ENCODE data around the gene PDZK1. TPM values are rescaled to one million over a fixed set of nuclear protein-coding genes. Genes with fewer than 3 reads are reported as not detected.

Gene PDZK1
- total and polyA plus RNA-seq, 2 of the 8 experiments (the other 6 are each of a cell fraction or from before 2014, with no cell fraction given) = 0.17 TPM; not detected in 1

DNA sequence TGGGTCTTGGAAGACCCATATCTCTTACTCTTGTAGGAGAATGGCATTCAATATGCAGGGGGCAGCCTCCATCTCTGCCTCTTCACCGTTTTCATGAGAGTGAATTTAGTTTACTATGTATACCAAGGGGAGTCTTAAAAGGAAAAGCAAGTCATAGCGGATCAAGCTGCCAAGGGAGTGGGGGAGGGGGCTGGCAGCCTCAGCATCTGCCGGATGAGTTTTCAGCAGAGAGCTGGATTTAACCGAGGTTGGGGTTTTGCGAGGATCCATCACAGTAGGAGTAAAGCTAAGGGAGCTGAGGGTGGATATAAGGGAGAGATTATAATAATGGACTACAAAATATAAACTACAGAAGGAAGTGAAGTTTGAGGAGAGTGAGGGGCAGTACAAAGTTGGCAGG, 22.0 kb upstream of the PDZK1 start:
- Histone ChIP-seq H3K79me1 (ENCODE audit: low read depth, low read length) (no peaks in the 10 kb centered on the region), H2BK15ac (ENCODE audit: low read length) (no peak overlapping the region), H3K27me3 (replicated peaks in 1 of 4; ENCODE audit: control insufficient read depth in 3 of 4, extremely low read depth in 1 of 4, insufficient read depth in 3 of 4, low read length in 3 of 4) (no peaks in the 10 kb centered on the region), H3K4me2 (ENCODE audit: insufficient read depth in 1 of 2, low read depth in 2 of 2, low read length in 2 of 2) (no peak overlapping the region), H2AFZ (ENCODE audit: low read length) (no peak overlapping the region), H3K4ac (replicated peaks; ENCODE audit: insufficient read length, low read depth, low read length) (no peak overlapping the region), H4K91ac (replicated peaks; ENCODE audit: insufficient read length, low read length) (no peak overlapping the region), H3K56ac (replicated peaks; ENCODE audit: insufficient read length, low read depth, low read length) (no peak overlapping the region), H3K4me3 (ENCODE audit: extremely low read depth in 1 of 4, insufficient read depth in 2 of 4, low read depth in 3 of 4, low read length in 4 of 4) (no peak overlapping the region), H3K18ac (ENCODE audit: extremely low read depth, low read length) (no peak overlapping the region), H4K8ac (ENCODE audit: extremely low read depth, insufficient read depth, low read length) (no peak overlapping the region), H3K23me2 (ENCODE audit: low read depth, low read length) (no peaks in the 10 kb centered on the region), H3K36me3 (ENCODE audit: control insufficient read depth in 2 of 4, insufficient read depth in 4 of 4, low read length in 3 of 4) (no peaks in the 10 kb centered on the region), H4K5ac (ENCODE audit: insufficient read length, low read depth, low read length) (no peak overlapping the region), H2BK120ac (replicated peaks; ENCODE audit: low read depth, low read length) (no peak overlapping the region), H2BK5ac (ENCODE audit: low read depth, low read length) (no peak overlapping the region), H2AK5ac (ENCODE audit: low read depth, low read length) (no peak overlapping the region), H3K4me1 (replicated peaks in 1 of 4; ENCODE audit: control insufficient read depth in 3 of 4, insufficient read depth in 4 of 4, low read length in 3 of 4) (peaks cover 0 to 5% (median 0%) of the 10 kb centered on the region in 4 experiments; a peak in 3 of 7 replicates), H3K14ac (ENCODE audit: insufficient read length) (no peak overlapping the region), H2BK20ac (ENCODE audit: low read length) (no peak overlapping the region), H3K27ac (ENCODE audit: low read depth, low read length) (no peak overlapping the region), H2BK12ac (ENCODE audit: low read depth, low read length) (no peak overlapping the region), H3K23ac (ENCODE audit: insufficient read length) (no peak overlapping the region), H3K79me2 (ENCODE audit: control insufficient read depth in 1 of 2, insufficient read depth in 2 of 2, low read length in 2 of 2) (no peaks in the 10 kb centered on the region), H3K9ac (replicated peaks in 1 of 4; ENCODE audit: extremely low read depth in 1 of 4, low read depth in 3 of 4, low read length in 3 of 4) (no peak overlapping the region), H4K20me1 (replicated peaks in 1 of 2; ENCODE audit: control insufficient read depth in 1 of 2, insufficient read depth in 2 of 2, low read length in 2 of 2) (no peaks in the 10 kb centered on the region), H3K9me3 (ENCODE audit: insufficient read depth in 2 of 2, low read depth in 1 of 2, low read length in 1 of 2) (no peaks in the 10 kb centered on the region)
- no peak for DNase-seq (ENCODE audit: low read depth in 1 of 2, low spot score in 2 of 2)
- ChIA-PET CTCF (ENCODE audit: partially characterized antibody) (interaction anchor here (1.0 to 1.4 kb wide), 2 partner anchors 10 to 30 kb away, joined by 3 to 4 read pairs; no protein-coding TSS in a partner anchor), POLR2A (ENCODE audit: partially characterized antibody) (interaction anchor here (1.1 to 1.7 kb wide), 2 partner anchors 116 to 324 kb away, joined by 3 read pairs; partner anchors contain the start of gene NUDT17)
- WGBS, 2 experiments (ENCODE audit: extremely low coverage in 1 of 2, insufficient coverage in 1 of 2, insufficient read length in 1 of 2, insufficient replicate concordance in 2 of 2, low coverage in 1 of 2, low lambda C conversion rate in 2 of 2, missing lambda C conversion rate in 1 of 2) = 81% methylated on average over 5 of the region's 5 CpGs; no CpG with 5 or more reads in 1 of the 2 experiments
- FAIRE-seq = no peak
- TF ChIP-seq SIRT6 (IDR thresholded peaks at IDR 0.05; ENCODE audit: low read length) (no peak), EP300 (IDR thresholded peaks at IDR 0.05; ENCODE audit: borderline replicate concordance in 1 of 2, low read depth in 2 of 2, low read length in 2 of 2) (no peak), SRF (IDR thresholded peaks at IDR 0.05; ENCODE audit: low read depth, low read length) (no peak), HDAC2 (IDR thresholded peaks at IDR 0.05; ENCODE audit: borderline replicate concordance in 1 of 2, low read depth in 2 of 2, low read length in 2 of 2) (no peak), CBX8 (IDR thresholded peaks at IDR 0.05; ENCODE audit: borderline replicate concordance, low read depth, low read length) (no peak), RXRA (IDR thresholded peaks at IDR 0.05; ENCODE audit: insufficient read depth, low read depth, low read length) (no peak), RNF2 (IDR thresholded peaks at IDR 0.05; ENCODE audit: borderline replicate concordance, low read depth, low read length, missing control alignments, poor library complexity, severe bottlenecking) (no peak), SP4 (IDR thresholded peaks at IDR 0.05; ENCODE audit: low read length) (no peak), KDM1A (IDR thresholded peaks at IDR 0.05; ENCODE audit: borderline replicate concordance, low read length) (no peak), KDM5A (IDR thresholded peaks at IDR 0.05; ENCODE audit: low read length) (no peak)
- TF ChIP-seq, protein P1, sequence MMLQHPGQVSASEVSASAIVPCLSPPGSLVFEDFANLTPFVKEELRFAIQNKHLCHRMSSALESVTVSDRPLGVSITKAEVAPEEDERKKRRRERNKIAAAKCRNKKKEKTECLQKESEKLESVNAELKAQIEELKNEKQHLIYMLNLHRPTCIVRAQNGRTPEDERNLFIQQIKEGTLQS (IDR thresholded peaks at IDR 0.05; ENCODE audit: insufficient read depth, low read depth, low read length) = no peak
- TF ChIP-seq, protein P2, sequence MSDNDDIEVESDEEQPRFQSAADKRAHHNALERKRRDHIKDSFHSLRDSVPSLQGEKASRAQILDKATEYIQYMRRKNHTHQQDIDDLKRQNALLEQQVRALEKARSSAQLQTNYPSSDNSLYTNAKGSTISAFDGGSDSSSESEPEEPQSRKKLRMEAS (IDR thresholded peaks at IDR 0.05) = no peak
